RWPE2 (cell line): ENCODE data around the gene RPS28.

ENCODE experiments used
- ATAC-seq: fragments of 200-7000 bp; cut with Tn5 transposase; 3 replicates; pipeline ENCODE4 v1.9.1; 2021; ENCODE audit warnings: low read depth
- DNase-seq: peaks from one replicate; pipeline ENCODE4 v3.0.0-alpha.2; 2020; ENCODE audit warnings: low spot score
- H3K27ac ChIP-seq: fragments of 450-650 bp; 2 replicates; pipeline ENCODE4 v1.5.1; 2017; ENCODE audit warnings: mild to moderate bottlenecking; ENCODE audit not compliant: poor library complexity, severe bottlenecking
- H3K27me3 ChIP-seq: fragments of 250-450 bp; sonication (Bioruptor Pico); 2 replicates; pipeline ENCODE4 v1.5.1; 2021; ENCODE audit warnings: mild to moderate bottlenecking, moderate library complexity; ENCODE audit not compliant: insufficient read depth, poor library complexity, severe bottlenecking
- H3K36me3 ChIP-seq: fragments of 250-450 bp; sonication (Bioruptor Pico); 2 replicates; pipeline ENCODE4 v1.5.1; 2020; ENCODE audit warnings: low read depth, mild to moderate bottlenecking, moderate library complexity
- H3K4me1 ChIP-seq: fragments of 250-450 bp; sonication (Bioruptor Pico); 2 replicates; pipeline ENCODE4 v1.5.1; 2021; ENCODE audit warnings: mild to moderate bottlenecking, moderate library complexity; ENCODE audit not compliant: insufficient read depth, poor library complexity, severe bottlenecking
- H3K4me3 ChIP-seq: fragments of 250-450 bp; sonication (Bioruptor Pico); 2 replicates; pipeline ENCODE4 v1.5.1; 2021; ENCODE audit warnings: mild to moderate bottlenecking, moderate library complexity; ENCODE audit not compliant: severe bottlenecking
- H3K9me3 ChIP-seq: fragments of 250-450 bp; sonication (Bioruptor Pico); 2 replicates; pipeline ENCODE4 v1.5.1; 2021; ENCODE audit warnings: mild to moderate bottlenecking, moderate library complexity; ENCODE audit not compliant: severe bottlenecking
- TF ChIP-seq, protein P1 (sequence below): fragments of 450-650 bp; IDR thresholded peaks from one replicate; pipeline ENCODE4 v1.5.1; 2017; ENCODE audit warnings: mild to moderate bottlenecking, moderate library complexity; ENCODE audit not compliant: poor library complexity, severe bottlenecking

RPS28 gene

DNA sequence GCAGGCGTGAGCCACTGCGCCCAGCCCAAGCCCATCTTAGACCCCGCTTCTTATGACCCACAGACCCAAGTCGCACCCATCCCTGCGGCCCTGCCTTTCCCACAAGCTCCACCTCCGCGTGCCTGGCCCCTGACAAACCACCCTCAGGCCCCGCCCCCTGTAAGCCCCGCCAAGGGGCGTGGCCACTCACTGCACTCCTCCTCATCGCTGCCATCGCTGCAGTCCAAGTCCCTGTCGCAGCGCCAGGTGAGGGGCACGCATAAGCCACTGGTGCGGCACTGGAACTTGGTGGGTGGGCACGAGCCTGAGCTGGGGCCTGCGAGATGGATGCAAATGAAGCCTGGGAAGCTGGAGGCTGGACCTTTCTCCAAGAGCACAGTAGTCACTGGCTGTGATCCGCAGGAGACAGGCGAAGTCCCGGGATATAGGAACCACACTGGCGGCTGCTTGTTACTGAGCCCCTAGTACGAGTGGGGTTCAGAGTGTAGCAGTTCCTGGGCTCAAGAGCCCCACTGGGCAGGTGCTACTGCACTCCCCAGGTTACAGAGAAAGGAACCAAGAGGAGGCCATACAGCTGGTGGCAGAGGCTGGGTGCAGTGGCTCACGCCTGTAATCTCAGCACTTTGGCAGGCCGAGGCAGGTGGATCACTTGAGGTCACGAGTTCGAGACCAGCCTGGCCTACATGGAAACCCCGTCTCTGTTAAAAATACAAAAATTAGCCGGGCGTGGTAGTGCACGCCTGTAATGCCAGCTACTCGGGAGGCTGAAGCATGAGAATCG lies 16.3 kb upstream of the RPS28 start:
- DNase-seq (peak; percentile 60), ATAC-seq (no peak)
- TF ChIP-seq, protein P1, sequence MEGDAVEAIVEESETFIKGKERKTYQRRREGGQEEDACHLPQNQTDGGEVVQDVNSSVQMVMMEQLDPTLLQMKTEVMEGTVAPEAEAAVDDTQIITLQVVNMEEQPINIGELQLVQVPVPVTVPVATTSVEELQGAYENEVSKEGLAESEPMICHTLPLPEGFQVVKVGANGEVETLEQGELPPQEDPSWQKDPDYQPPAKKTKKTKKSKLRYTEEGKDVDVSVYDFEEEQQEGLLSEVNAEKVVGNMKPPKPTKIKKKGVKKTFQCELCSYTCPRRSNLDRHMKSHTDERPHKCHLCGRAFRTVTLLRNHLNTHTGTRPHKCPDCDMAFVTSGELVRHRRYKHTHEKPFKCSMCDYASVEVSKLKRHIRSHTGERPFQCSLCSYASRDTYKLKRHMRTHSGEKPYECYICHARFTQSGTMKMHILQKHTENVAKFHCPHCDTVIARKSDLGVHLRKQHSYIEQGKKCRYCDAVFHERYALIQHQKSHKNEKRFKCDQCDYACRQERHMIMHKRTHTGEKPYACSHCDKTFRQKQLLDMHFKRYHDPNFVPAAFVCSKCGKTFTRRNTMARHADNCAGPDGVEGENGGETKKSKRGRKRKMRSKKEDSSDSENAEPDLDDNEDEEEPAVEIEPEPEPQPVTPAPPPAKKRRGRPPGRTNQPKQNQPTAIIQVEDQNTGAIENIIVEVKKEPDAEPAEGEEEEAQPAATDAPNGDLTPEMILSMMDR = no peak
- Histone ChIP-seq H3K4me3 (no peak overlapping the region), H3K36me3 (no peaks in the 10 kb centered on the region; the same call in 1 of the 2 replicates), H3K27ac (no peak overlapping the region), H3K27me3 (no peaks in the 10 kb centered on the region), H3K4me1 (peaks cover 3% of the 10 kb centered on the region), H3K9me3 (no peaks in the 10 kb centered on the region)

DNA sequence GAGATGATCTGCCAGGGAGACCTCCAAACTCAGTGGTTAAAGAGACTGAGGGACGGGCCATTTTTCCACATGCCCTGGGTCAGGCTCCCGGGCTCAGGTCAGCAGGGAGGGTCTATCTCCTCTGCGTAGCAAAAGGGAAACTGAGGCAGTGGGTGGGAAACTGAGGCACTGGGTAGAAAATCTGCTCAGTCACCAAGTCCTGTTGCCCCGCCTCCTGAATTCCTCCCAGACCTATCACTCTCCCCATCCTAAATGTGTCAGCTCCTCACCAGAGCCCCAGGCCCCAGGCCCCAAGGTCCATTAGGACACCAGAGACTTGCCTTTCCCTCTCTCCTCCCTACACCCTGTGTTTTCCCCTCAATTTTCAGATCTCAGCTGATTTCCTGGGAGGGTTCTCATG lies 15.5 kb upstream of the RPS28 start:
- Histone ChIP-seq H3K36me3 (peaks cover 5% of the 10 kb centered on the region), H3K4me1 (peaks cover 3% of the 10 kb centered on the region), H3K27ac (no peak overlapping the region), H3K4me3 (no peak overlapping the region), H3K9me3 (no peaks in the 10 kb centered on the region), H3K27me3 (no peaks in the 10 kb centered on the region)
- TF ChIP-seq, protein P1 = no peak
- DNase-seq (peak; percentile 25), ATAC-seq (no peak)

DNA sequence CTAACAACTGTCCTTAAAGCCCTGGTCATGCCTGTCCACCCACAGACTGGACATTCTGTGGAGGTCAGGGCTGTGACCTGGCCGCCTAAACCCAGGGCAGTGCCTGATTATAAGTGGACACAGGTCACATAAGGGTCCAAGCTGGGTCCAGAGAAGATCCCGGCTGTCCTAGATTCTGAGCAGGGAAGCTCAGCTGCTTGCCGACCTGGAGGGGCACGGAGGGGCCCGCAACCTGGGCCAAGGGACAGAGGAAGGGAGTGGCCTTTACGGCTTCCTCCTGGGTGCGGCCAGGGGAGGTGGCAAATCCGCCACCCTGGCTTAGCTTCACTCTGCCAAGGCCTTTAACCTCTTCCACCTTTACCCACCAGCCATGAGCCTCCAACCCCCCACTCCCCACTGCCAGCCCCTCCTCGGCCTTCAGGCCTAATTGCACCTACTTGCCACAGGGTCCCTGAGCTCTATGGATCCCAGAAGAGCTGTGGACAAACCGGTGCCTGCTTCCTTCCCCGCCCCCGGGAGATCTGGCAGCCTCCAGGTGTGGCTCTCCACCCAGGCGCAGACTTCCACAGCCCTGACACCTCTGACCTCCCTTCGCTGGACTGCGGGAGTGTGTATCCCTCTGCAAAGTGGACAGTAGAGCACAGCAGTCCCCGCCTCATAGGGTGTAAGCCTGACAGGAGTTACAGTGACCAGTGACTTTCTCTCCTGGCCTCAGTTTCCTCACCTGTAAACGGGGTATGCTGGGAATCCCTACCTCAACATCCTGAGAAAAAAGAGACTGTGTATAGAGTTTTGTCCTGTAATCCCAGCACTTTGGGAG lies 14.9 kb upstream of the RPS28 start:
- Histone ChIP-seq H3K9me3 (no peaks in the 10 kb centered on the region), H3K4me1 (peaks cover 3% of the 10 kb centered on the region), H3K27me3 (no peaks in the 10 kb centered on the region), H3K27ac (no peak overlapping the region), H3K36me3 (peaks cover 10% of the 10 kb centered on the region), H3K4me3 (no peak overlapping the region)
- TF ChIP-seq, protein P1 = no peak
- ATAC-seq (no peak), DNase-seq (peak; percentile 40)

DNA sequence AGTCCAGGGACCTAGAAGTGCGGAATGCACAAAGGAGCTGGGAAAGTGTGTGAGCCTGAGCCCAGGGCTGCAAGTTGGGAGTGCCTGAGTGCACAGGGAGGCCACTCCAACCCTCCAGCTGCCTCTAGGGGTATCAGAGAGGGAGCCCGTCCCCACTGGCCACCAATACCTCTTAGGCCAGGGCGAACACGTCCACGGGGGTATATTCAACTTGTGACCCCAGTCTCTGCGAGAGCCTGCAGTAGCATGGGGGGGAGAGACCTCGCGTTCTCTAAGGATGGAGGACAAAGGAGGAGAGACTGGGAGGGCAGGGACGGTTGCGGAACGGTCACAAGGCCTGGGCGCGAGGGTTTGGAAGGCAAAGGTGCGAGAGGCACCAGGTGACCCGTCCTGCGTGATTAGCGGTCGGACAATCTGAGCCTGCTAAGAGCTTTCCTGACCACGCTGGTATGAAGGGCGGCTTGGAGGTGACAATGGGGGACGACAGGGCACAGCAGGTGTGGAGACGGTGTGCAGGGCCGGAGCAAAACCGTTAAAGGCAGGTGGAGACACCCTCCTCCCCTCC lies 13.8 kb upstream of the RPS28 start:
- TF ChIP-seq, protein P1 = no peak
- Histone ChIP-seq H3K27ac (peak overlapping the region; percentile 30), H3K4me3 (peak overlapping the region; percentile 57), H3K4me1 (peaks cover 3% of the 10 kb centered on the region), H3K9me3 (no peaks in the 10 kb centered on the region), H3K36me3 (peaks cover 21% of the 10 kb centered on the region), H3K27me3 (no peaks in the 10 kb centered on the region)
- ATAC-seq (0 out of 3 replicates have a peak, but pooled peaks have one; percentile 3), DNase-seq (peak; percentile 35)
